ENCODE results near the gene FUT1. TPM values are rescaled to one million over a fixed set of nuclear protein-coding genes. Genes with fewer than 3 reads are reported as not detected.

FUT1 gene
- total RNA-seq, 4 donors from 2014 or later, result 0.98 to 4.2 (median 2.4) TPM

- Histone ChIP-seq H3K36me3 (peaks cover 0 to 6% (median 0%) of the 10 kb centered on the region in 3 donors), H3K9me3 (no peaks in the 10 kb centered on the region), H3K4me1 (peaks cover 0 to 36% (median 18%) of the 10 kb centered on the region in 4 donors), H3K27ac (peak overlapping the region; percentile 50 to 87 (median 74)), H3K27me3 (peaks cover 0 to 5% of the 10 kb centered on the region in 2 donors), H3K4me3 (peak overlapping the region; percentile 44 to 63 (median 54))
- peak; percentile 77 to 78 for DNase-seq (ENCODE audit: low spot score in 2 of 2)
- TF ChIP-seq EP300 (IDR thresholded peaks at IDR 0.05), result no peak
- TF ChIP-seq CTCF (IDR thresholded peaks at IDR 0.05), result peak; percentile 20 to 85 (median 68)
- peak in 1 of 2 donors; percentile 45 for TF ChIP-seq POLR2A (IDR thresholded peaks at IDR 0.05)
- WGBS, 2 donors, result 5 to 8% methylated on average over 23 to 24 of the region's 96 CpGs
Observed at GRCh38 chr19:48738557-48739403, 13.7 kb downstream of the FUT1 start.

- Histone ChIP-seq H3K4me3 (peak overlapping the region in 1 of 4 donors; percentile 63), H3K36me3 (peaks cover 0 to 6% (median 0%) of the 10 kb centered on the region in 3 donors), H3K27me3 (peaks cover 0 to 5% of the 10 kb centered on the region in 2 donors), H3K9me3 (no peaks in the 10 kb centered on the region), H3K27ac (no peak overlapping the region), H3K4me1 (peaks cover 0 to 36% (median 18%) of the 10 kb centered on the region in 4 donors)
- TF ChIP-seq EP300 (IDR thresholded peaks at IDR 0.05), result no peak
- TF ChIP-seq CTCF (IDR thresholded peaks at IDR 0.05), result no peak
- DNase-seq (ENCODE audit: low spot score in 2 of 2), result no peak
- WGBS, 2 donors, result 59 to 62% methylated on average over 22 of the region's 22 CpGs
Observed at GRCh38 chr19:48737360-48737998, 15.0 kb downstream of the FUT1 start.

- DNase-seq (ENCODE audit: low spot score in 2 of 2), result no peak
- Histone ChIP-seq H3K27me3 (peaks cover 0 to 5% of the 10 kb centered on the region in 2 donors), H3K27ac (no peak overlapping the region), H3K36me3 (peaks cover 0 to 6% (median 0%) of the 10 kb centered on the region in 3 donors), H3K9me3 (no peaks in the 10 kb centered on the region), H3K4me1 (peaks cover 0 to 19% (median 13%) of the 10 kb centered on the region in 4 donors), H3K4me3 (no peak overlapping the region)
- no peak for TF ChIP-seq EP300 (IDR thresholded peaks at IDR 0.05)
- TF ChIP-seq CTCF (IDR thresholded peaks at IDR 0.05), result no peak
- TF ChIP-seq POLR2A (IDR thresholded peaks at IDR 0.05), result no peak
- WGBS, 2 donors, result 49 to 54% methylated on average over 23 to 36 of the region's 38 CpGs
Observed at GRCh38 chr19:48735031-48735615, 17.3 kb downstream of the FUT1 start.

GRCh38 chr19:48734625-48735024, 17.8 kb downstream of the FUT1 start:
- H3K36me3 ChIP-seq, result peaks cover 0 to 6% (median 0%) of the 10 kb centered on the region in 3 donors
- 94 to 98% methylated on average over 9 of the region's 9 CpGs for WGBS, 2 donors
- TF ChIP-seq CTCF (IDR thresholded peaks at IDR 0.05) (no peak), EP300 (IDR thresholded peaks at IDR 0.05) (no peak), POLR2A (IDR thresholded peaks at IDR 0.05) (no peak)
- H3K4me3 ChIP-seq, result no peak overlapping the region
- H3K4me1 ChIP-seq, result peaks cover 0 to 17% (median 10%) of the 10 kb centered on the region in 4 donors
- no peak overlapping the region for H3K27ac ChIP-seq
- no peak for DNase-seq (ENCODE audit: low spot score in 2 of 2)
- H3K27me3 ChIP-seq, result peaks cover 0 to 5% of the 10 kb centered on the region in 2 donors
- no peaks in the 10 kb centered on the region for H3K9me3 ChIP-seq

Measured in tibial nerve (tissue), 4 donors.